ENCODE data around the gene ST3GAL4.
"Not testable (repeated sequence)": the region's sequence is repeated elsewhere in the genome, so short reads cannot be mapped to it uniquely, and the experiment has no call there.

Gene ST3GAL4

GRCh38 chr11:126383339-126384335 is 28.2 kb downstream of the ST3GAL4 start:
- no peak overlapping the region for H3K27ac ChIP-seq
- TF ChIP-seq ZFX (IDR thresholded peaks at IDR 0.05; ENCODE audit: borderline replicate concordance) (no peak), CTCF (IDR thresholded peaks at IDR 0.05) (no peak)

GRCh38 chr11:126384449-126385070 is 29.1 kb downstream of the ST3GAL4 start:
- no peak overlapping the region for H3K27ac ChIP-seq
- TF ChIP-seq ZFX (IDR thresholded peaks at IDR 0.05; ENCODE audit: borderline replicate concordance), result no peak
- TF ChIP-seq CTCF (IDR thresholded peaks at IDR 0.05), result no peak

GRCh38 chr11:126385991-126386728 is 30.7 kb downstream of the ST3GAL4 start:
- H3K27ac ChIP-seq, result no peak overlapping the region
- TF ChIP-seq ZFX (IDR thresholded peaks at IDR 0.05; ENCODE audit: borderline replicate concordance), result no peak
- no peak for TF ChIP-seq CTCF (IDR thresholded peaks at IDR 0.05)

GRCh38 chr11:126386729-126387071 is 31.2 kb downstream of the ST3GAL4 start:
- not testable (repeated sequence) for H3K27ac ChIP-seq

GRCh38 chr11:126387857-126388256 is 32.4 kb downstream of the ST3GAL4 start:
- no peak overlapping the region for H3K27ac ChIP-seq
- no peak for TF ChIP-seq CTCF (IDR thresholded peaks at IDR 0.05)
- no peak for TF ChIP-seq ZFX (IDR thresholded peaks at IDR 0.05; ENCODE audit: borderline replicate concordance)

DNA sequence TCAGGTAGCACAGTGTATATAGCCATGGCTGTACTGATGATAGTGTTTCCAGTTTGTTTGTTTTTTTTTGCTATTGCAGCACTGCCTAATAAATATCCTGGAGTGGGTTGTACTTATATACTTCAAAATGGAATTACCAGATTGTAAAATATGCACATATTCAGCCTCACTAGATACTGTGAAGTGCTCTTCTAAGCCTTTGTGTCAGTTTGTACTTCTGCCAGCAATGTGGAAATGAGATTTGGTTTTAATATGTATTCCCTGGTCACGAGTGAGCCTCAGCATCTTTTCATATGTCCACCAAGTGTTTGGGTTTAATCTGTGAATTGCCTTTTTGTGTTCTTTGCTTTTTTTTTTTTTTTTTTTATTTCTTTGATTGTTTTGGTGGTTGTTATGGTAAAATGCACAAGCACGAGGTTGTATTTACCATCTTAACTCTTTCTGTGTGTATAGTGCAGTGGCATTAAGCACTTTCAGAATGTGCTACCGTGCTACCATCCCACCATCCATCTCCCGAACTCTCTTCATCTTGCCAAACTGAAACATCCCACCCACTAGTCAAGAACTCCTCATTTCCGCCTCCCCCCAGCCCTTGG is 34.9 kb downstream of the ST3GAL4 start:
- TF ChIP-seq CTCF (IDR thresholded peaks at IDR 0.05), result no peak
- no peak for TF ChIP-seq ZFX (IDR thresholded peaks at IDR 0.05; ENCODE audit: borderline replicate concordance)
- no peak overlapping the region for H3K27ac ChIP-seq

GRCh38 chr11:126391286-126391954 is 35.9 kb downstream of the ST3GAL4 start:
- TF ChIP-seq CTCF (IDR thresholded peaks at IDR 0.05) (no peak), ZFX (IDR thresholded peaks at IDR 0.05; ENCODE audit: borderline replicate concordance) (no peak)
- no peak overlapping the region for H3K27ac ChIP-seq

Data from 22Rv1 (cell line).